Muscle layer of duodenum (tissue), 2 donors: ENCODE data around the gene PCDH9.
"Not testable (repeated sequence)": the region's sequence is repeated elsewhere in the genome, so short reads cannot be mapped to it uniquely, and the experiment has no call there.

Experiments used
- H3K27ac ChIP-seq: one replicate; pipeline ENCODE4 v1.7.0; 2013; ENCODE audit warnings: mild to moderate bottlenecking, low read length
- H3K27me3 ChIP-seq: one replicate; pipeline ENCODE4 v1.7.0; 2013; ENCODE audit warnings: low read depth, mild to moderate bottlenecking, control low read depth, low read length
- H3K36me3 ChIP-seq, 2 donors: one replicate each; pipeline ENCODE4 v1.7.0; 2013; ENCODE audit warnings: low read length in 2 of 2, control low read depth in 1 of 2, mild to moderate bottlenecking in 1 of 2; ENCODE audit not compliant: insufficient read depth in 2 of 2, control insufficient read depth in 1 of 2
- H3K4me1 ChIP-seq, 2 donors: one replicate each; pipeline ENCODE4 v1.7.0; 2013; ENCODE audit warnings: low read length in 2 of 2, mild to moderate bottlenecking in 2 of 2, control low read depth in 1 of 2, moderate library complexity in 1 of 2; ENCODE audit not compliant: insufficient read depth in 2 of 2, control insufficient read depth in 1 of 2
- H3K4me3 ChIP-seq, 2 donors: one replicate each; pipeline ENCODE4 v1.7.0; 2013; ENCODE audit warnings: low read length in 2 of 2, low read depth in 1 of 2, mild to moderate bottlenecking in 1 of 2
- H3K9me3 ChIP-seq, 2 donors: one replicate each; pipeline ENCODE4 v1.7.0; 2013; ENCODE audit warnings: low read length in 2 of 2, control low read depth in 1 of 2, mild to moderate bottlenecking in 1 of 2; ENCODE audit not compliant: control insufficient read depth in 1 of 2
- donor health status: healthy.

PCDH9 gene

DNA sequence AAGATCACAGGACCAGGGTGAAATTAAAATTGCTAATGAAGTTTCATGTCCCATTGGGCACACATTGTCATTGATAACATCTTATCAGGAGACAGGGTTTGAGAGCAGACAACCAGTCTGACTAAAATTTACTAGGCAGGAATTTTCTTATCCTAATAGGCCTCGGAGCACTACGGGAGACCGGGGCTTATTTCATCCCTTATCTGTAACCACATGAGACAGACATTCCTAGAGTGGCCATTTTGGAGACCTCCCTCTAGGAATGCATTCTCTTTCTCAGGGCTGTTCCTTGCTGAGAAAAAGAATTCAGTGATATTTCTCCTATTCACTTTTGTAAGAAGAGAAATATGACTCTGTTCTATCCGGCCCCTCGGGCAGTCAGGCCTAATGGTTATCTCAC, 943.3 kb downstream of the PCDH9 start:
- H3K27ac ChIP-seq, H3K27me3 ChIP-seq, H3K36me3 ChIP-seq, H3K4me1 ChIP-seq, H3K4me3 ChIP-seq: not testable (repeated sequence)
- peaks cover 3 to 14% of the 10 kb centered on the region in 2 donors for H3K9me3 ChIP-seq

DNA sequence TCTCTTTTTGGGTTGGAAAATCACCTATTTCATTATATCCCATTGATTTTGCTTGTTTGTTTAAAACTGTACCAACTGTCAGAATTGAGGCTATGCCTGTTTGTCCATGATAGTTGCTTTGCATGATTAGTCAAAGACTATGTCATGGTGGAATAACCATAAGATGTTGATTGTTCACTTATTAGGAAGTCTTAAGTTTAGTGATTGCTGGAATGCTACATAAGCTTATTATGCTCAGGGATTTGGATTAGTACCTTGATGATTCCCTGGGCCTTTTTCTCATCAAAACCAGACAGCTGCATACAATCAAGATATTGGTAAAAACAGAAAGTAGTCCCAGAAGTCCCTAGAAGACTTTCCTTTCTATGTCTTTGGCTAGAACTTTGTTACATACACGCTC, 954.7 kb downstream of the PCDH9 start:
- peaks cover 0 to 2% of the 10 kb centered on the region in 2 donors for H3K9me3 ChIP-seq
- no peaks in the 10 kb centered on the region for H3K27me3 ChIP-seq
- no peaks in the 10 kb centered on the region for H3K36me3 ChIP-seq
- H3K4me3 ChIP-seq: no peak overlapping the region
- H3K27ac ChIP-seq: no peak overlapping the region
- no peaks in the 10 kb centered on the region for H3K4me1 ChIP-seq

DNA sequence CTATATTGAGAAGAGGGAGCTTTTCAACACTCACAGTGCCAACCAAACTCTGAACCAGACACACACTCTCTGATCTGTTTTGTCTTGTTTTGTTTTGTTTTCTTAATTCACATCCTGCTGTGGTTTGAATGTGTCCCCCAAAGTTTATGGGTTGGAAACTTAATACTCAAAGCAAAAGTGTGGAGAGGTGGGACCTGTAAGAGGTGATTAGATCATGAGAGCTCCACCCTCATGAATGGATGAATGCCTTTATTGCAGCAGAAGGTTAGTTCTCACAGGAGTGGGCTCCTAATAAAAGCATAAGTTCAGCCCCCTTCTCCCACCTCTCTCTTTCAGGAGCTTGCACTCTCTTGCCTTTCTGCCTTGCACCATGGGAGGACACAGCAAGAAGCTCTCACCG, 957.1 kb downstream of the PCDH9 start:
- H3K36me3 ChIP-seq: no peaks in the 10 kb centered on the region
- no peak overlapping the region for H3K27ac ChIP-seq
- H3K4me1 ChIP-seq: no peaks in the 10 kb centered on the region
- H3K9me3 ChIP-seq: no peaks in the 10 kb centered on the region
- no peak overlapping the region for H3K4me3 ChIP-seq
- no peaks in the 10 kb centered on the region for H3K27me3 ChIP-seq

DNA sequence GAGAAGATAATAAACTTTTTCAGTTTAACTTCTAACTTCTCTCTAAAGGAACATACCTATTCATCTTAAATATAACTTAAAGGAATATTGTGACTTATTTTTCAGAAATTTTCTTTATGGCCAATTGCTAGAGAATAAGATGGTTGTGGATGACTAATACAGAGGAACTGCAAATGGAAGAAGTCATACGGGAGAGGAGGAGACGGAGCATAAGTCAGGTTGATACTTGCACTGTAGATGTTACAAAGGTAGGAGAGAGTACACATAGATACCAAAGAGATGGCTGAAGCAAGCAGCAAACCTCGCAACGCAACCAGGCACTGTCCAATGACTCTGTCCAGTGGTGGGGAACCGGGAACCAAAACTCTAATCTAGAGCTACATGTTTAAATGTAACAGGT, 963.4 kb downstream of the PCDH9 start:
- Histone ChIP-seq H3K4me1 (no peaks in the 10 kb centered on the region), H3K9me3 (no peaks in the 10 kb centered on the region), H3K4me3 (no peak overlapping the region), H3K36me3 (no peaks in the 10 kb centered on the region), H3K27me3 (no peaks in the 10 kb centered on the region), H3K27ac (no peak overlapping the region)

DNA sequence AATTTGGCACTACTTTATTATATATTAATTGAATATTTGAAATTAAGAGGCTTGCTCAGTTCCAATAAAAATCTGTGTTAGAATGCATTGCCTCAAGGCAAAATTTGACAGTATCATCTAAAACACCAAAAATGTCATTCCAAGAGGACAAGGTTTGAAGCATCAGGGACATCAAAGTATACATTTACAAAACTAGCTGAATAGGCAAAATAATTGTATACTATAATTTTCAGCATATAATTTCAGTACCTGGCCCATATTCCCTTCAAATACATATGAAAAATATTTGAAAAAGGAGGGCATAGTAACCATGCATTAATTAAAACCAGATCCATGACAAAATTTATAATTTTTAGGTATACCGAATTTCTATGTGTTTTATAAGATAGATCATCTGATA, 963.8 kb downstream of the PCDH9 start:
- no peaks in the 10 kb centered on the region for H3K36me3 ChIP-seq
- no peak overlapping the region for H3K4me3 ChIP-seq
- no peaks in the 10 kb centered on the region for H3K9me3 ChIP-seq
- no peaks in the 10 kb centered on the region for H3K27me3 ChIP-seq
- H3K4me1 ChIP-seq: no peaks in the 10 kb centered on the region
- no peak overlapping the region for H3K27ac ChIP-seq

DNA sequence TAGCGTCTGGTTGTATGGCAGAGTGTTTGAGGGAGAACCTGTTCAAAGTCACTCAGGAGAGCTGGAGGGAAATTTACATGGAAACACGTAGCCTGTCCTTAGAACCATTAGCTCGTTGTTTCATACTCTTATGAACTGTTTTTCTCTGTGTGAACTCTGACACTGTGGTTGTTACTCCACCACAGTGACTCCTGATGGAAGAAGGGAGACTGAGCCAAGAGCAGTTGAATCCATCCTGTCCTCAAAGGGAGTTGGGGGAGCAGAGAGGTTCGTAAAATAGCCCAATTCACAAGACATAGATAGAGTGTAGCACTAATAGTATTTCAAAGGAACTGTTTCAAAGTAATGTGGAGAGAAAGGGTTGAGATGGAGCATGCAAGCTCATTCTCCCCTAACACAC, 964.8 kb downstream of the PCDH9 start:
- H3K4me3 ChIP-seq: no peak overlapping the region
- H3K36me3 ChIP-seq: no peaks in the 10 kb centered on the region
- no peak overlapping the region for H3K27ac ChIP-seq
- no peaks in the 10 kb centered on the region for H3K27me3 ChIP-seq
- no peaks in the 10 kb centered on the region for H3K4me1 ChIP-seq
- peaks cover 0 to under 1% of the 10 kb centered on the region in 2 donors for H3K9me3 ChIP-seq

DNA sequence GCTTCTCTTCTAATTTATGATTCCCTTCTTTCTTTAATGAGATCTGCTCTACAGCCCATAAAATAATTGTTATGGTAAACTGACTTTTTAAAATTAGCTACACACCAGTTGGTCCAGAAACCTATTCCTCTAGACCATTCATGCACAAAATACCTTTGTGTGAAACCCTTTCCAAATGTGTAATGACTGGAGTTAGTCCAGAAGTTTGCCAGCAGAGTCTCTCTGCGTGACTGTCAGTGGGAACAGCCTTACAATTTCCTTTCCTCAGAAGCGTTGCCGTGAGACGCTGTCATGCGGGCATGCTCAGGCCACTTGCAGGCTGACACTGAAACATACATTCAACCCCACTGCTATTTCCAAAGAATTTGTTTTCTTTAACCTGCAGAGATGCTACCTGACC, 965.2 kb downstream of the PCDH9 start:
- Histone ChIP-seq H3K27ac (no peak overlapping the region), H3K9me3 (peaks cover 0 to 3% of the 10 kb centered on the region in 2 donors), H3K4me3 (no peak overlapping the region), H3K4me1 (no peaks in the 10 kb centered on the region), H3K36me3 (no peaks in the 10 kb centered on the region), H3K27me3 (no peaks in the 10 kb centered on the region)

DNA sequence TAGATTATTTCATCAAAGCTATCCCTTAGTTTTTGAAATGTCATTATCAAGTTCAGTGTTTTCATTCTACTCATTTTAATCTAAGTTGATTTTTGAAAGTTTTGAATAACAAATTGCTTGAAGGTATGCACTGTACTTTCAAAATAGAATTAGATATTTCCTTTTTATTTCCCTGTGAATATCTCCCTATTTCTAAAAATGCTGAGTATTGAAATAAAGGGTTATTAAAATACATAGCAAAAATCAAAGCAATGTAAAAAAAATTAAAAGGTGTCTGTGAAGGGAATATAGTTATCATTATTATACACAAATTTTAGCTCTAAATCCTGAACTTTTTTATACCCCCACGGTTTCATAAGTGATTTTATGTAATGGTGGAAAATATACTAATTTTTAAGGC, 967.8 kb downstream of the PCDH9 start:
- Histone ChIP-seq H3K9me3 (peaks cover 0 to 3% of the 10 kb centered on the region in 2 donors), H3K36me3 (no peaks in the 10 kb centered on the region), H3K4me3 (no peak overlapping the region), H3K27me3 (no peaks in the 10 kb centered on the region), H3K27ac (no peak overlapping the region), H3K4me1 (no peaks in the 10 kb centered on the region)

DNA sequence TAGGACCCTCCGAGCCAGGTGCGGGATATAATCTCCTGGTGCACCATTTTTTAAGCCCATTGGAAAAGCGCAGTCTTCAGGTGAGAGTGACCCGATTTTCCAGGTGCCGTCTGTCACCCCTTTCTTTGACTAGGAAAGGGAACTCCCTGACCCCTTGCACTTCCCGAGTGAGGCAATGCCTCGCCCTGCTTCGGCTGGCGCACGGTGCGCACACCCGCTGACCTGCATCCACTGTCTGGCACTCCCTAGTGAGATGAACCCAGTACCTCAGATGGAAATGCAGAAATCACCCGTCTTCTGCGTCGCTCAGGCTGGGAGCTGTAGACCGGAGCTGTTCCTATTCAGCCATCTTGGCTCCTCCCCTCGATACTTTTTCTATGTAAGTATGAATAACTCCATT, 970.7 kb downstream of the PCDH9 start:
- H3K4me3 ChIP-seq, H3K9me3 ChIP-seq, H3K36me3 ChIP-seq, H3K27ac ChIP-seq, H3K4me1 ChIP-seq, H3K27me3 ChIP-seq: not testable (repeated sequence)
